Measurements from ENCODE around the gene CTAG1B. TPM values are rescaled to one million over a fixed set of nuclear protein-coding genes. Genes with fewer than 3 reads are reported as not detected.
"Not testable (repeated sequence)": the region's sequence is repeated elsewhere in the genome, so short reads cannot be mapped to it uniquely, and the experiment has no call there.

Gene CTAG1B
- total RNA-seq, 1 donor from 2014 or later: not detected

DNA sequence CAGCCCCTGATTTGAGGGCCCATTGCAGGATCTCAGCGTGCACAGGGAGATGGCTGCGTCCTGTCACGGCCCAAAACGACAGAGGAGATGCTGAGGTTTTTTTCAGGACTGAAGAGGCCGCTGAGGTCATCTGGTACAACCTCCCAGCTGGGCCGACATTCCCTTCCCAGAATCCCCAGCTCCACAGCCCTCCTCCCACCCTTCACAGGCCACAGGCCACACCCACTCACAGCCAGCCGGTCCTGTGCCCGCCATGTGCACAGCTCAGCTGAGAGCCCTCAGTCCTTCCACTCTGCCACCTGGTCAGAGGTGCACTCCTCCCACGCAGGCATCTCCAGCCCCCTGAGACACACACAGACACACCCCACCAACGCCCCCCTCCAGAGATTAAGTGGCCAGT lies 22.7 kb upstream of the CTAG1B start:
- H3K4me1 Mint-ChIP-seq (ENCODE audit: low read depth, unreplicated experiment); H3K4me3 Mint-ChIP-seq (ENCODE audit: unreplicated experiment); H3K36me3 ChIP-seq (ENCODE audit: insufficient read depth, low read length); DNase-seq (ENCODE audit: low read depth); FAIRE-seq; H3K27ac ChIP-seq (ENCODE audit: low read depth, low read length); H4K20me1 ChIP-seq (ENCODE audit: insufficient read depth, low read length); H3K4me3 ChIP-seq (ENCODE audit: insufficient read depth, low read depth, low read length); H3K9ac ChIP-seq (ENCODE audit: low read length); H3K9me3 ChIP-seq (ENCODE audit: insufficient read depth, low read depth, low read length); H3K36me3 Mint-ChIP-seq (ENCODE audit: low read depth, unreplicated experiment); H3K4me2 ChIP-seq (ENCODE audit: low read length); H3K79me2 ChIP-seq (ENCODE audit: insufficient read depth, low read length); H3K9me3 Mint-ChIP-seq (ENCODE audit: unreplicated experiment); H3K27me3 ChIP-seq (ENCODE audit: insufficient read depth, low read length); H2AFZ ChIP-seq (ENCODE audit: low read depth, low read length); H3K4me1 ChIP-seq (ENCODE audit: insufficient read depth, low read length); H3K27ac Mint-ChIP-seq (ENCODE audit: unreplicated experiment); H3K27me3 Mint-ChIP-seq (ENCODE audit: low read depth, unreplicated experiment): not testable (repeated sequence)

DNA sequence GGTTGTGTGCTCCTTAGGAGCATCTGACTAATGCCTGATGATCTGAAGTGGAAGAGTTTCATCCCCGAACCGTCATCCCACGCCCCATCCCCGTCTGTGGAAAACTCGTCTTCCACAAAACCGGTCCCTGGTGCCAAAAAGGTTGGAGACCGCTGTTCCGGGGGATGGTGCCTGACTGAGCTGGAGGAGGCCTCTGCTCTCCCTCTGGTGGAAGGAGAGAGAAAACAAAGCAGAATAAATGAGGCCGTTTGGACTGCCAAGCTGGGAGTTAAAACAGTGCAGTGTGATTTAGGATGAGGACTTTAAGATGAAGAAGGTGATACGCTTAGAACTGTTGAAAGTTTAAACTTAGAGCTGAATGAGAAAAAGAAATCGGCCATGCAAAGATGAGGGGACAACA lies 14.6 kb upstream of the CTAG1B start:
- not testable (repeated sequence) for H3K36me3 Mint-ChIP-seq (ENCODE audit: low read depth, unreplicated experiment); H3K79me2 ChIP-seq (ENCODE audit: insufficient read depth, low read length); H3K27ac ChIP-seq (ENCODE audit: low read depth, low read length); H3K27ac Mint-ChIP-seq (ENCODE audit: unreplicated experiment); H3K4me1 ChIP-seq (ENCODE audit: insufficient read depth, low read length); DNase-seq (ENCODE audit: low read depth); H3K27me3 ChIP-seq (ENCODE audit: insufficient read depth, low read length); FAIRE-seq; H3K9me3 ChIP-seq (ENCODE audit: insufficient read depth, low read depth, low read length); H3K36me3 ChIP-seq (ENCODE audit: insufficient read depth, low read length); H3K9ac ChIP-seq (ENCODE audit: low read length); H3K4me1 Mint-ChIP-seq (ENCODE audit: low read depth, unreplicated experiment); H3K9me3 Mint-ChIP-seq (ENCODE audit: unreplicated experiment); H3K4me3 Mint-ChIP-seq (ENCODE audit: unreplicated experiment); H2AFZ ChIP-seq (ENCODE audit: low read depth, low read length); H4K20me1 ChIP-seq (ENCODE audit: insufficient read depth, low read length); H3K4me2 ChIP-seq (ENCODE audit: low read length); H3K27me3 Mint-ChIP-seq (ENCODE audit: low read depth, unreplicated experiment); H3K4me3 ChIP-seq (ENCODE audit: insufficient read depth, low read depth, low read length)

DNA sequence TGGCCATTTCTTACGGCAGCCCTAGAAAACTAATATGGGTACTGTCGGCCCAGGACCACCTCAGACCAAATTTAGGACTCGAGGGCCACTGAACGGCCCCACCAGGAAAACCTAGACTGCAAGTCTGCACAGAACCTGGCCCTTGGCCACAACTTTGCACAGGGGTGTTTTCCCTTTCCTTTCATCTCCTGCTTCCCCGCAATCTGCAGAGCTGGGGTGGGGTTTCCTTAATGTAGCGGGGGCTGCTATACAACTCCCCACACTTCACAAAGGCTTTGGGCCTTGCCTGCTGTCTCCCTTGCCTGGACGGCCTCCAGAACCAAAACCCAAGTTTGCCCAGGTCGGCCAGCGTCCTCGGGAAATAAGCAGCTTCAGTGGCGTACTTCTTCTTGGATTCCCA lies 11.9 kb upstream of the CTAG1B start:
- FAIRE-seq; H3K4me2 ChIP-seq (ENCODE audit: low read length); H3K9me3 Mint-ChIP-seq (ENCODE audit: unreplicated experiment); H3K9ac ChIP-seq (ENCODE audit: low read length); H3K27ac Mint-ChIP-seq (ENCODE audit: unreplicated experiment); H3K27ac ChIP-seq (ENCODE audit: low read depth, low read length); H3K27me3 Mint-ChIP-seq (ENCODE audit: low read depth, unreplicated experiment); H3K27me3 ChIP-seq (ENCODE audit: insufficient read depth, low read length); DNase-seq (ENCODE audit: low read depth); H3K4me3 Mint-ChIP-seq (ENCODE audit: unreplicated experiment); H4K20me1 ChIP-seq (ENCODE audit: insufficient read depth, low read length); H2AFZ ChIP-seq (ENCODE audit: low read depth, low read length); H3K9me3 ChIP-seq (ENCODE audit: insufficient read depth, low read depth, low read length); H3K79me2 ChIP-seq (ENCODE audit: insufficient read depth, low read length); H3K36me3 Mint-ChIP-seq (ENCODE audit: low read depth, unreplicated experiment); H3K4me1 Mint-ChIP-seq (ENCODE audit: low read depth, unreplicated experiment); H3K36me3 ChIP-seq (ENCODE audit: insufficient read depth, low read length); H3K4me1 ChIP-seq (ENCODE audit: insufficient read depth, low read length); H3K4me3 ChIP-seq (ENCODE audit: insufficient read depth, low read depth, low read length): not testable (repeated sequence)

DNA sequence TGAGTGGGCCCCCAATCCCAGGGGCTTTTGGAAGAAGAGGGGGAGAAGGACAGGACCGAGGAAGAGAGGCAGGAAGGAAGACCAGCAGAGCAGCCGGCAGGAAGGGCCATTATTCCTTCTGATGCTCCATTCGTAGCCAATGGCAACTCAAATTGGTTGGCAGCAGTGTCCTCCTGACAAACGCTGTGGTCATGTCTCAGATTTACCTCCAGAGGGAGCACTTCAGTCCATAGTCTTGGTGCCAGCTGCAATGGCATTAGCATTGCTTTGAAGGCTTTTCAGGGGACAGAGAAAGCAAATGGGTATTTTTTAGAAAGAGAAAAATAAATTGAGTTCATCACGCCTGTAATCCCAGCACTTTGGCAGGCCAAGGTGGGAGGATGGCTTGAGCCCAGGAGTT lies 9.9 kb upstream of the CTAG1B start:
- not testable (repeated sequence) for H3K4me3 ChIP-seq (ENCODE audit: insufficient read depth, low read depth, low read length); H3K36me3 Mint-ChIP-seq (ENCODE audit: low read depth, unreplicated experiment); H2AFZ ChIP-seq (ENCODE audit: low read depth, low read length); H3K79me2 ChIP-seq (ENCODE audit: insufficient read depth, low read length); H4K20me1 ChIP-seq (ENCODE audit: insufficient read depth, low read length); H3K9me3 Mint-ChIP-seq (ENCODE audit: unreplicated experiment); FAIRE-seq; H3K9ac ChIP-seq (ENCODE audit: low read length); H3K9me3 ChIP-seq (ENCODE audit: insufficient read depth, low read depth, low read length); DNase-seq (ENCODE audit: low read depth); H3K27me3 Mint-ChIP-seq (ENCODE audit: low read depth, unreplicated experiment); H3K4me2 ChIP-seq (ENCODE audit: low read length); H3K4me3 Mint-ChIP-seq (ENCODE audit: unreplicated experiment); H3K36me3 ChIP-seq (ENCODE audit: insufficient read depth, low read length); H3K4me1 Mint-ChIP-seq (ENCODE audit: low read depth, unreplicated experiment); H3K4me1 ChIP-seq (ENCODE audit: insufficient read depth, low read length); H3K27me3 ChIP-seq (ENCODE audit: insufficient read depth, low read length); H3K27ac ChIP-seq (ENCODE audit: low read depth, low read length); H3K27ac Mint-ChIP-seq (ENCODE audit: unreplicated experiment)

DNA sequence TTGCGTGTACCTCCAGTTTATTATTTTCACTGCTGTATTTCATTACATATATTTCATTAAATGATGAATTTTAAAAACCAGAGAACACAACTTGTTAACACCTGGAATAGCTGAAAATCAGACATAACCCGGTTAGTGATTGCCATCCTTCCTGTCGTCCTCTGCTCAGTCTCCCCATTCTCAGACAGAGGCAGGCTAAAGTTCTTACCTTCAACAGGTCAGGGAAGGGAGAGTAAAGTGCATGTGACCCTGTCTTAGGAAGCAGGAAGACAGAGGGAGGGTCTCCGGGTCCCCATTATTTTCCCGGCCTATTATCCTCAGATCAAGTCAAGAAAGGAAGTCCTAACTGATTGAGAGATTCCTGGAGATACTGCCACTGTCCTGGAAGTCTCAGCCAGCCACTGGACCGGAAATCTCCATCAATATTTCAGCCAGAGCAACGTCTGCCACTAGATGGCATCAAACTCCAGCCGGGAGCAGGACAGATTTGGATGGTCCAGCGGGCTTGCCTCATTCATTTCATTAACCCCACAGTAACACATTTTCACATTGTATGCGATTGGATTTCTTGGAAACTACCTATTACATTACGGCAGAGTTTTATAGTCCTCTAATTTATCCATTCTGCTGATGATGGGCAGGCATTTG lies 1.8 kb upstream of the CTAG1B start:
- not testable (repeated sequence) for H2AFZ ChIP-seq (ENCODE audit: low read depth, low read length); DNase-seq (ENCODE audit: low read depth); H3K9ac ChIP-seq (ENCODE audit: low read length); H3K79me2 ChIP-seq (ENCODE audit: insufficient read depth, low read length); H3K4me3 ChIP-seq (ENCODE audit: insufficient read depth, low read depth, low read length); H4K20me1 ChIP-seq (ENCODE audit: insufficient read depth, low read length); H3K4me1 ChIP-seq (ENCODE audit: insufficient read depth, low read length); H3K9me3 ChIP-seq (ENCODE audit: insufficient read depth, low read depth, low read length); H3K36me3 Mint-ChIP-seq (ENCODE audit: low read depth, unreplicated experiment); H3K27ac ChIP-seq (ENCODE audit: low read depth, low read length); H3K27ac Mint-ChIP-seq (ENCODE audit: unreplicated experiment); H3K4me3 Mint-ChIP-seq (ENCODE audit: unreplicated experiment); H3K4me2 ChIP-seq (ENCODE audit: low read length); H3K9me3 Mint-ChIP-seq (ENCODE audit: unreplicated experiment); H3K4me1 Mint-ChIP-seq (ENCODE audit: low read depth, unreplicated experiment); H3K27me3 Mint-ChIP-seq (ENCODE audit: low read depth, unreplicated experiment); H3K27me3 ChIP-seq (ENCODE audit: insufficient read depth, low read length); H3K36me3 ChIP-seq (ENCODE audit: insufficient read depth, low read length)
- FAIRE-seq: peak; percentile 96

DNA sequence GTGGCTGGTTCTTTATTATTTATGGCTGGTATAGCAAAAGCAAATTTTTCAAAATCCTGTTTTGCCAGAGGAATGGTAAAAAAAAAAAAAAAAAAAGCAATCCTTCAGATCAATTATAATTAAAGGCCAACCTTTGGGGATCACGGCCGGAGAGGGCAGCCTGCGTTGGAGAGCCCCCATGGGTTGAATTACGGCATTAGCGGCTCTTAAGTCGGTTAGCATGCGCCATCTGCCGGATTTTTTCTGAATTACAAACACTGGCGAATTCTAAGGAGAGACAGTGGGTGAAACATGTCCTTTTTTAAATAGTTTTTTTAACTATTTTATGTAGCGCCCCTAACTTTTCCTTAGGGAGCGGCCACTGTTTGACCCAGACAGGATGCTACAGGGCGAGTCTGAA lies 5.5 kb downstream of the CTAG1B start:
- H3K4me3 Mint-ChIP-seq (ENCODE audit: unreplicated experiment); H3K4me1 ChIP-seq (ENCODE audit: insufficient read depth, low read length); H2AFZ ChIP-seq (ENCODE audit: low read depth, low read length); H3K27ac ChIP-seq (ENCODE audit: low read depth, low read length); H3K27me3 ChIP-seq (ENCODE audit: insufficient read depth, low read length); H3K27me3 Mint-ChIP-seq (ENCODE audit: low read depth, unreplicated experiment); H3K79me2 ChIP-seq (ENCODE audit: insufficient read depth, low read length); DNase-seq (ENCODE audit: low read depth); H3K9me3 Mint-ChIP-seq (ENCODE audit: unreplicated experiment); H3K36me3 ChIP-seq (ENCODE audit: insufficient read depth, low read length); H3K4me2 ChIP-seq (ENCODE audit: low read length); H3K27ac Mint-ChIP-seq (ENCODE audit: unreplicated experiment); H3K9ac ChIP-seq (ENCODE audit: low read length); H3K4me1 Mint-ChIP-seq (ENCODE audit: low read depth, unreplicated experiment); H3K9me3 ChIP-seq (ENCODE audit: insufficient read depth, low read depth, low read length); FAIRE-seq; H4K20me1 ChIP-seq (ENCODE audit: insufficient read depth, low read length); H3K36me3 Mint-ChIP-seq (ENCODE audit: low read depth, unreplicated experiment); H3K4me3 ChIP-seq (ENCODE audit: insufficient read depth, low read depth, low read length): not testable (repeated sequence)

Measured in astrocyte (in vitro differentiated cells and primary cell).